Endothelial cell of umbilical vein (primary cell): ENCODE measurements around the gene TMEFF2. TPM values are rescaled to one million over a fixed set of nuclear protein-coding genes. Genes with fewer than 3 reads are reported as not detected.

ENCODE experiments used
- BruUV-seq: library from RNA; stranded (reverse); fragments of 400-500 nt; replicated peaks from 2 replicates; lab custom pipeline; 2021; lab: Mats Ljungman, UMichigan
- CTCF ChIA-PET: fragments of 300-600, 350-600 bp; sonication (Branson Sonifier 250); formaldehyde crosslinking; loops from one replicate; lab custom pipeline; 2021; ENCODE audit warnings: antibody characterized with exemption, inconsistent platforms; lab: Charles Lee
- POLR2A ChIA-PET: fragments of 300-600, 350-600 bp; sonication (Branson Sonifier 250); formaldehyde crosslinking; loops from one replicate; lab custom pipeline; 2021; ENCODE audit warnings: antibody characterized with exemption, inconsistent platforms; lab: Charles Lee
- DNase-seq: peaks from one replicate; pipeline ENCODE4 v3.0.0-alpha.2; 2011; ENCODE audit warnings: low read depth, low spot score
- FAIRE-seq: peaks from 2 replicates; lab custom pipeline; 2011; peaks lifted over from hg19 to GRCh38; lab: Jason Lieb, UNC
- H2AFZ ChIP-seq: 2 replicates; pipeline ENCODE4 v1.6.0; 2012; ENCODE audit warnings: low read depth, low read length, control low read depth, inconsistent platforms
- H3K27ac ChIP-seq: 2 replicates; pipeline ENCODE4 v1.5.1; 2011; ENCODE audit warnings: low read depth, mild to moderate bottlenecking, control low read depth, low read length, moderate library complexity; ENCODE audit not compliant: insufficient read depth
- H3K27me3 ChIP-seq, 2 experiments: 2 replicates each; pipeline versions ENCODE4 v1.6.0 to v1.6.1; 2011; ENCODE audit warnings: low read length in 2 of 2, mixed read lengths in 1 of 2; ENCODE audit not compliant: control insufficient read depth in 2 of 2, insufficient read depth in 2 of 2
- H3K36me3 ChIP-seq, 2 experiments: 2 replicates in 1 of 2; 3 replicates in 1 of 2; pipeline ENCODE4 v1.5.1; 2011; ENCODE audit warnings: low read length in 2 of 2, mild to moderate bottlenecking in 1 of 2, moderate library complexity in 1 of 2; ENCODE audit not compliant: control insufficient read depth in 2 of 2, insufficient read depth in 2 of 2; ENCODE audit errors: extremely low read depth in 1 of 2
- H3K4me1 ChIP-seq: 3 replicates; pipeline ENCODE4 v1.5.1; 2011; ENCODE audit warnings: mild to moderate bottlenecking, low read length; ENCODE audit not compliant: control insufficient read depth, insufficient read depth; ENCODE audit errors: extremely low read depth
- H3K4me2 ChIP-seq: 2 replicates; pipeline ENCODE4 v1.6.1; 2011; ENCODE audit warnings: low read length, control low read depth, mixed read lengths; ENCODE audit not compliant: insufficient read depth
- H3K4me3 ChIP-seq, 3 experiments: fragments of 200-600 bp in 1 of 3; sonication (generic), shearing (Covaris generic) in 1 of 3; replicated peaks in 1 of 3; 2 replicates each; pipeline ENCODE4 v1.5.1; 2011 to 2016; ENCODE audit warnings: control low read depth in 3 of 3, low read length in 3 of 3, mild to moderate bottlenecking in 2 of 3, inconsistent platforms in 1 of 3, low read depth in 1 of 3, moderate library complexity in 1 of 3; ENCODE audit not compliant: insufficient read depth in 1 of 3
- H3K79me2 ChIP-seq: 2 replicates; pipeline ENCODE4 v1.6.0; 2012; ENCODE audit warnings: low read length, inconsistent platforms; ENCODE audit not compliant: control insufficient read depth, insufficient read depth
- H3K9ac ChIP-seq: replicated peaks from 2 replicates; pipeline ENCODE3; 2011; ENCODE audit warnings: low read length, control low read depth; ENCODE audit not compliant: insufficient read depth; ENCODE audit errors: extremely low read depth
- H3K9me1 ChIP-seq: replicated peaks from 3 replicates; pipeline ENCODE4 v1.6.0; 2011; ENCODE audit warnings: mild to moderate bottlenecking, low read length; ENCODE audit not compliant: control insufficient read depth, insufficient read depth; ENCODE audit errors: extremely low read depth
- H3K9me3 ChIP-seq: replicated peaks from 2 replicates; pipeline ENCODE4 v1.5.1; 2012; ENCODE audit warnings: low read length, inconsistent platforms; ENCODE audit not compliant: control insufficient read depth, insufficient read depth
- H4K20me1 ChIP-seq: replicated peaks from 2 replicates; pipeline ENCODE3; 2011; ENCODE audit warnings: mild to moderate bottlenecking, low read length; ENCODE audit not compliant: control insufficient read depth, insufficient read depth; ENCODE audit errors: extremely low read depth
- CTCF ChIP-seq, 2 donors: IDR thresholded peaks; 1 replicate in 1 of 2; 2 replicates in 1 of 2; pipeline ENCODE4 v1.5.1; 2011; ENCODE audit warnings: low read length in 2 of 2, mild to moderate bottlenecking in 2 of 2, moderate library complexity in 2 of 2, control low read depth in 1 of 2, inconsistent platforms in 1 of 2, low read depth in 1 of 2; ENCODE audit not compliant: insufficient read depth in 1 of 2; ENCODE audit errors: extremely low read depth in 1 of 2
- FOS ChIP-seq: IDR thresholded peaks from 2 replicates; pipeline ENCODE4 v1.6.1; 2011; ENCODE audit warnings: mild to moderate bottlenecking, low read length, moderate library complexity, borderline replicate concordance; ENCODE audit not compliant: insufficient read depth
- GATA2 ChIP-seq: IDR thresholded peaks from 2 replicates; pipeline ENCODE4 v1.7.0; 2011; ENCODE audit warnings: low read depth, mild to moderate bottlenecking, moderate library complexity, mixed read lengths, low read length; ENCODE audit not compliant: insufficient read length, insufficient read depth
- JUN ChIP-seq: IDR thresholded peaks from 2 replicates; pipeline ENCODE4 v1.6.1; 2011; ENCODE audit warnings: borderline replicate concordance, low read depth; ENCODE audit not compliant: insufficient read length, insufficient read depth
- MYC ChIP-seq: IDR thresholded peaks from one replicate; pipeline ENCODE4 v1.6.1; 2011; ENCODE audit warnings: mild to moderate bottlenecking, low read depth, low read length
- POLR2A ChIP-seq: IDR thresholded peaks from 2 replicates; pipeline ENCODE4 v1.6.1; 2012; ENCODE audit warnings: low read depth, mild to moderate bottlenecking, control low read depth, low read length
- POLR2AphosphoS5 ChIP-seq: IDR thresholded peaks from 2 replicates; pipeline ENCODE4 v1.6.1; 2012; ENCODE audit warnings: low read depth, mild to moderate bottlenecking, control low read depth, low read length, moderate library complexity; ENCODE audit not compliant: insufficient read depth
- dilution Hi-C: fragments of 300-500 bp; cut with MboI; formaldehyde crosslinking; loops from one replicate; pipeline ENCODE4 v1.15.0; 2019; ENCODE audit warnings: low sequenced_read_pairs; ENCODE audit not compliant: extremely low pct_ligation_motif_present
- intact Hi-C: fragments of 100-400 bp; cut with micrococcal nuclease; formaldehyde crosslinking; loops from one replicate; pipeline ENCODE4 v1.10.0; 2022
- polyA plus RNA-seq, 4 experiments: library from polyadenylated mRNA; depleted of rRNA in 3 of 4; stranded (reverse) in 3 of 4; unstranded in 1 of 4; fragments of >200 nt; gene quantifications; 2 replicates each; pipeline versions ENCODE4 v1.2.1 to v1.2.3, GENCODE V29; 2011 to 2012; ENCODE audit warnings: missing spikeins in 1 of 4
- total RNA-seq: library from RNA; stranded (reverse); gene quantifications from 2 replicates; pipeline ENCODE4 v1.2.3, GENCODE V29; 2021
- TF ChIP-seq, protein P1 (sequence below): IDR thresholded peaks from 2 replicates; pipeline ENCODE4 v1.6.1; 2011; ENCODE audit not compliant: insufficient read depth, insufficient read length

TMEFF2 gene
- total and polyA plus RNA-seq, 2 donors (not counting 3 experiments of a cell fraction or from before 2014, with no cell fraction given): 0.18 to 0.20 TPM

DNA sequence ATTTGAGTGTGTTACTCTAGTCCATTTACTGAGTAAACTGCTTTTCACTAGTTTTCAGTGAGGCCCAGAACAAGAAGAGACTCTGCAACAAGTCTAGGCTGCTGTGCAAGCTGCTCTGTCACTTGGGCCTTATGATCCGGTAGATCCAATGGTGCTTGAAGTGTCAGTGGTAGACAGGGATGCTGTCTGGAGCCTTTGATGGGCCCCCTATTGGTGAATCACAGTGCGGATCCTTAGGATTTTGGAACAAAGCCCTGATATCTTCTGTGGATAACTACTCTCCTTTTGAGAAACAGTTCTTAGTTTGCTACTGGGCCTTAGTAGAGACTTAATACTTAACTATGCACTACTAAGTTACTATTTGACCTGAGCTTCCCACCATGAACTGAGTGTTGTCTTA is 150.2 kb downstream of the TMEFF2 start:
- Histone ChIP-seq H3K4me1 (no peaks in the 10 kb centered on the region), H3K9me1 (no peaks in the 10 kb centered on the region), H3K9me3 (no peaks in the 10 kb centered on the region), H3K27me3 (no peaks in the 10 kb centered on the region), H4K20me1 (no peaks in the 10 kb centered on the region), H3K4me3 (no peak overlapping the region), H3K9ac (no peak overlapping the region), H2AFZ (no peak overlapping the region), H3K4me2 (no peak overlapping the region), H3K79me2 (no peaks in the 10 kb centered on the region), H3K36me3 (no peaks in the 10 kb centered on the region), H3K27ac (no peak overlapping the region)
- FAIRE-seq (no peak), DNase-seq (no peak)
- CTCF ChIA-PET: interaction anchor here (1.3 kb wide), 1 partner anchor 40 kb away, joined by 3 read pairs; no protein-coding TSS in a partner anchor
- no TSS peak for BruUV-seq
- dilution Hi-C loops (no loop called here), intact Hi-C loops (no loop called here)
- TF ChIP-seq, protein P1, sequence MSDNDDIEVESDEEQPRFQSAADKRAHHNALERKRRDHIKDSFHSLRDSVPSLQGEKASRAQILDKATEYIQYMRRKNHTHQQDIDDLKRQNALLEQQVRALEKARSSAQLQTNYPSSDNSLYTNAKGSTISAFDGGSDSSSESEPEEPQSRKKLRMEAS: no peak
- TF ChIP-seq FOS: no peak
- no peak for TF ChIP-seq GATA2
- TF ChIP-seq POLR2AphosphoS5: no peak
- TF ChIP-seq POLR2A: no peak
- TF ChIP-seq CTCF (IDR thresholded peaks at IDR 0.05; ENCODE audit: extremely low read depth in 1 of 2, insufficient read depth in 1 of 2, low read depth in 1 of 2, low read length in 2 of 2): no peak
- no peak for TF ChIP-seq MYC
- TF ChIP-seq JUN: no peak
- POLR2A ChIA-PET: no interaction called here
